ENCODE measurements around the gene TUBA1C.

TUBA1C gene

GRCh38 chr12:49323524-49324097, 58.7 kb downstream of the TUBA1C start (continued):
- TF ChIP-seq ZNF843 (tag by site-specific recombination; IDR thresholded peaks at IDR 0.05) (0 out of 2 replicates have a peak, but pooled peaks have one; percentile 4), ZBTB21 (tag by site-specific recombination; IDR thresholded peaks at IDR 0.05) (no peak), ZNF514 (tag by site-specific recombination; IDR thresholded peaks at IDR 0.05) (no peak), ZBTB26 (tag by site-specific recombination; optimal IDR thresholded peaks at IDR 0.05) (no peak), ZNF211 (tag by site-specific recombination; IDR thresholded peaks at IDR 0.05; ENCODE audit: low read depth) (no peak), ZNF132 (tag by site-specific recombination; IDR thresholded peaks at IDR 0.05; ENCODE audit: borderline replicate concordance) (no peak), ZNF157 (tag by site-specific recombination; IDR thresholded peaks at IDR 0.05) (no peak), ZNF335 (tag by site-specific recombination; conservative IDR thresholded peaks at IDR 0.05) (no peak; the same call in 1 of the 2 replicates), ZNF529 (tag by site-specific recombination; IDR thresholded peaks at IDR 0.05; ENCODE audit: insufficient replicate concordance) (no peak), YY1 (tag by site-specific recombination; IDR thresholded peaks at IDR 0.05) (no peak), SP7 (tag by site-specific recombination; IDR thresholded peaks at IDR 0.05) (no peak), OVOL3 (tag by site-specific recombination; IDR thresholded peaks at IDR 0.05) (no peak), ZNF600 (tag by site-specific recombination; IDR thresholded peaks at IDR 0.05) (no peak; the same call in 1 of the 2 replicates), ZNF664 (tag by site-specific recombination; IDR thresholded peaks at IDR 0.05) (no peak), ZBTB48 (tag by site-specific recombination; IDR thresholded peaks at IDR 0.05) (peak; percentile 35; the same call in 1 of the 2 replicates), ZNF366 (tag by site-specific recombination; conservative IDR thresholded peaks at IDR 0.05) (no peak), KLF1 (tag by site-specific recombination; IDR thresholded peaks at IDR 0.05) (no peak; the same call in 1 of the 2 replicates), ZNF391 (tag by site-specific recombination; IDR thresholded peaks at IDR 0.05; ENCODE audit: borderline replicate concordance, low read depth) (peak; percentile 52; the same call in 1 of the 2 replicates), ZNF239 (tag by site-specific recombination; IDR thresholded peaks at IDR 0.05) (no peak), ZSCAN23 (tag by site-specific recombination; IDR thresholded peaks at IDR 0.05) (no peak), ZNF645 (tag by site-specific recombination; IDR thresholded peaks at IDR 0.05) (no peak), ZBTB11 (tag by site-specific recombination; conservative IDR thresholded peaks at IDR 0.05; ENCODE audit: low read depth) (no peak), ZNF558 (tag by site-specific recombination; IDR thresholded peaks at IDR 0.05) (no peak), ZNF501 (tag by site-specific recombination; IDR thresholded peaks at IDR 0.05) (0 out of 2 replicates have a peak, but pooled peaks have one; percentile 26), ZNF654 (tag by site-specific recombination; IDR thresholded peaks at IDR 0.05; ENCODE audit: low read depth) (no peak), ZFP69B (tag by site-specific recombination; IDR thresholded peaks at IDR 0.05) (no peak), BCL11A (tag by site-specific recombination; IDR thresholded peaks at IDR 0.05; ENCODE audit: low read depth) (no peak), ZNF624 (tag by site-specific recombination; IDR thresholded peaks at IDR 0.05) (no peak), ZNF324 (tag by site-specific recombination; IDR thresholded peaks at IDR 0.05) (no peak), ZNF596 (tag by site-specific recombination; IDR thresholded peaks at IDR 0.05) (no peak), ZNF785 (tag by site-specific recombination; IDR thresholded peaks at IDR 0.05) (no peak), ZNF571 (tag by site-specific recombination; IDR thresholded peaks at IDR 0.05) (no peak)
